Hepatocyte (in vitro differentiated cells): Measurements from ENCODE around the gene KLF5.

Experiments used
- CTCF ChIP-seq: fragments of 200-600 bp; sonication (generic); IDR thresholded peaks from 2 replicates; pipeline ENCODE4 v1.5.1; 2016; ENCODE audit warnings: antibody characterized with exemption, mild to moderate bottlenecking; ENCODE audit not compliant: poor library complexity
- EZH2 ChIP-seq: fragments of 200-600 bp; sonication (generic); IDR thresholded peaks from 2 replicates; pipeline ENCODE4 v1.6.1; 2016; ENCODE audit warnings: antibody characterized with exemption, mild to moderate bottlenecking, borderline replicate concordance
- EZH2phosphoT487 ChIP-seq: fragments of 200-600 bp; sonication (generic); IDR thresholded peaks from one replicate; pipeline ENCODE4 v1.6.1; 2018; ENCODE audit warnings: antibody characterized with exemption, mild to moderate bottlenecking, low read depth, moderate library complexity; ENCODE audit not compliant: unreplicated experiment, severe bottlenecking

DNA sequence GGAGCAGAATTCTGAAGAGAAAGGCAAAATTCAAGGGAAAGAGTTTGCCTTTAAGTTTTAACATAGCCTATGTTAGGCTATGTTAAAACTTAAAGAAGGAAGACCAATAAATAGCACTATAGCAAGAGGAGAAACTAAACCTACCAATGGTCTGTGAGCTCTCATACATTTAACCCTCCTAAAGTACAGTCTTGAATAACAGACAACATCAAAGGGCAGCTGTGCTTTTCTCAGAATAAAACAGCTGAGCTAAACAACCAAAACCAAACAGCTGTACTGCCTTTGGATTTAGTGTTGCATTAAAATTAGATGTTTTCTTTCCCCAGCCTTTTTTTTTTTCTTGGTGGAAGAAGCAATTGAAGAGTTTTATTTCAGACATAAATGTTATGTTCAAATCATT is 34.0 kb downstream of the KLF5 start:
- TF ChIP-seq CTCF = no peak
- no peak for TF ChIP-seq EZH2
- TF ChIP-seq EZH2phosphoT487 = no peak
